ENCODE data around the gene GPC5. TPM values are rescaled to one million over a fixed set of nuclear protein-coding genes. Genes with fewer than 3 reads are reported as not detected.

The GPC5 gene
- total and polyA plus RNA-seq, 2 of the 13 experiments (the other 11 are each of a cell fraction or from before 2014, with no cell fraction given) = 0.02 to 0.07 TPM

GRCh38 chr13:91348906-91349435, 49.5 kb upstream of the GPC5 start (continued):
- TF ChIP-seq ZNF512B (CRISPR knock-in tag; IDR thresholded peaks at IDR 0.05; ENCODE audit: borderline replicate concordance) (no peak), POLR2A (IDR thresholded peaks at IDR 0.05; ENCODE audit: insufficient read depth in 1 of 2, low read depth in 2 of 2, low read length in 2 of 2) (peak in 1 of 2 experiments; percentile 49; a peak in 1 of 4 replicates), ZNF709 (CRISPR knock-in tag; IDR thresholded peaks at IDR 0.05) (peak; percentile 85; the same call in 1 of the 2 replicates), ZSCAN21 (CRISPR knock-in tag; IDR thresholded peaks at IDR 0.05; ENCODE audit: borderline replicate concordance) (no peak), SIX4 (CRISPR knock-in tag; IDR thresholded peaks at IDR 0.05) (no peak), MYNN (CRISPR knock-in tag; IDR thresholded peaks at IDR 0.05; ENCODE audit: low read depth) (no peak), ZNF816 (CRISPR knock-in tag; IDR thresholded peaks at IDR 0.05; ENCODE audit: borderline replicate concordance) (no peak), USF2 (IDR thresholded peaks at IDR 0.05; ENCODE audit: low read depth, low read length) (no peak), USF2 (CRISPR knock-in tag; IDR thresholded peaks at IDR 0.05; ENCODE audit: borderline replicate concordance) (no peak), SIN3A (IDR thresholded peaks at IDR 0.05; ENCODE audit: borderline replicate concordance, low read depth, low read length) (0 out of 2 replicates have a peak, but pooled peaks have one; percentile 36), HDAC1 (CRISPR knock-in tag; IDR thresholded peaks at IDR 0.05) (peak; percentile 56), POGZ (CRISPR knock-in tag; IDR thresholded peaks at IDR 0.05) (peak; percentile 63), FUBP1 (CRISPR knock-in tag; IDR thresholded peaks at IDR 0.05; ENCODE audit: borderline replicate concordance) (no peak), SETDB1 (CRISPR knock-in tag; IDR thresholded peaks at IDR 0.05; ENCODE audit: borderline replicate concordance) (no peak), FOXM1 (CRISPR knock-in tag; IDR thresholded peaks at IDR 0.05) (no peak), DNMT3B (CRISPR knock-in tag; conservative IDR thresholded peaks at IDR 0.05) (no peak), MAFF (IDR thresholded peaks at IDR 0.05; ENCODE audit: low read depth, low read length) (no peak), ZEB1 (IDR thresholded peaks at IDR 0.05; ENCODE audit: insufficient replicate concordance, low read depth) (no peak), PAF1 (CRISPR knock-in tag; IDR thresholded peaks at IDR 0.05) (no peak), CAMTA2 (CRISPR knock-in tag; IDR thresholded peaks at IDR 0.05; ENCODE audit: borderline replicate concordance) (no peak), ZSCAN9 (CRISPR knock-in tag; IDR thresholded peaks at IDR 0.05; ENCODE audit: borderline replicate concordance) (peak; percentile 36; the same call in 1 of the 2 replicates), TBX3 (IDR thresholded peaks at IDR 0.05; ENCODE audit: borderline replicate concordance) (no peak), RXRA (CRISPR knock-in tag; IDR thresholded peaks at IDR 0.05) (peak; percentile 60; the same call in 1 of the 2 replicates), NFE2L2 (IDR thresholded peaks at IDR 0.05; ENCODE audit: low read length) (no peak), NKX3-1 (CRISPR knock-in tag; IDR thresholded peaks at IDR 0.05) (peak; percentile 56; the same call in 1 of the 2 replicates), BRD4 (CRISPR knock-in tag; IDR thresholded peaks at IDR 0.05) (no peak; the same call in 1 of the 2 replicates), AKAP8 (CRISPR knock-in tag; IDR thresholded peaks at IDR 0.05) (peak; percentile 98)

Data from HepG2 (cell line).